Adrenal gland (tissue), 5 donors: ENCODE data around the gene LRRC71.

Source experiments
- POLR2A ChIP-seq, 2 donors: fragments of 450-650 bp; IDR thresholded peaks; one replicate each; pipeline ENCODE4 v1.6.1; 2017; ENCODE audit warnings: antibody characterized with exemption in 2 of 2, mild to moderate bottlenecking in 2 of 2, moderate library complexity in 1 of 2
- TF ChIP-seq, protein P1 (sequence below), 6 experiments: fragments of 450-650 bp in 4 of 6; fragments of 200-600 bp in 2 of 6; sonication (generic) in 1 of 6; IDR thresholded peaks; 1 replicate in 5 of 6; 2 replicates in 1 of 6; pipeline versions ENCODE4 v1.5.1 to v1.8.0; 2016 to 2021; ENCODE audit warnings: antibody characterized with exemption in 6 of 6, mild to moderate bottlenecking in 2 of 6, moderate library complexity in 1 of 6
- donor health status: DM: no; HTN: no; CAD: no.

DNA sequence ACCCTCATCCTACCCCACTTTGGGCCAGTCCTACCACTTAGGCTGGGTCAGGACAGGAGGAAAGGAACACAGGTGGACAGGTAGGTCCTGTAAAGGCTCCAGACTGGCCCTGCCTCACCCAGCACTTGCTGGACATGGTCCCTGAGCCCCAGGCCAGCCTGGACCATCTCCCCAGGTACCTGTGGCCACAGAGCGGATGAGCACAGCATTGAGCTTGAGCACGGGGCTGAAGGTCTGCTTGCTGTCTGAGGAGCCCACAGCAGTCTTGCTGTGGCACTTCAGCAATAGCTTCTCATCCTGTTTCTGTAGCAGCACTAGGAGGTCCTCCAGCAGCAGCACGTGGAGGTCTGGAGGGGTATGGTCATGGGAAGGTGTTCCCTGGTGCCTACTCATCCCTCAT lies 23.3 kb downstream of the LRRC71 start:
- no peak for TF ChIP-seq POLR2A (IDR thresholded peaks at IDR 0.05)
- TF ChIP-seq, protein P1, sequence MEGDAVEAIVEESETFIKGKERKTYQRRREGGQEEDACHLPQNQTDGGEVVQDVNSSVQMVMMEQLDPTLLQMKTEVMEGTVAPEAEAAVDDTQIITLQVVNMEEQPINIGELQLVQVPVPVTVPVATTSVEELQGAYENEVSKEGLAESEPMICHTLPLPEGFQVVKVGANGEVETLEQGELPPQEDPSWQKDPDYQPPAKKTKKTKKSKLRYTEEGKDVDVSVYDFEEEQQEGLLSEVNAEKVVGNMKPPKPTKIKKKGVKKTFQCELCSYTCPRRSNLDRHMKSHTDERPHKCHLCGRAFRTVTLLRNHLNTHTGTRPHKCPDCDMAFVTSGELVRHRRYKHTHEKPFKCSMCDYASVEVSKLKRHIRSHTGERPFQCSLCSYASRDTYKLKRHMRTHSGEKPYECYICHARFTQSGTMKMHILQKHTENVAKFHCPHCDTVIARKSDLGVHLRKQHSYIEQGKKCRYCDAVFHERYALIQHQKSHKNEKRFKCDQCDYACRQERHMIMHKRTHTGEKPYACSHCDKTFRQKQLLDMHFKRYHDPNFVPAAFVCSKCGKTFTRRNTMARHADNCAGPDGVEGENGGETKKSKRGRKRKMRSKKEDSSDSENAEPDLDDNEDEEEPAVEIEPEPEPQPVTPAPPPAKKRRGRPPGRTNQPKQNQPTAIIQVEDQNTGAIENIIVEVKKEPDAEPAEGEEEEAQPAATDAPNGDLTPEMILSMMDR (IDR thresholded peaks at IDR 0.05) = no peak
